GM08714 (cell line): Measurements from ENCODE around the gene PACRG.

Experiments
- H3K4me3 ChIP-seq: fragments of 200-500 bp; sonication (Bioruptor generic); 2 replicates; pipeline ENCODE4 v1.5.1; 2014; ENCODE audit warnings: mild to moderate bottlenecking, low read length, inconsistent platforms
- ZNF274 ChIP-seq: IDR thresholded peaks from 2 replicates; pipeline ENCODE4 v1.6.1; 2012; ENCODE audit warnings: mild to moderate bottlenecking, low read depth, low read length

PACRG gene

GRCh38 chr6:163195721-163196691, 468.2 kb downstream of the PACRG start:
- no peak for TF ChIP-seq ZNF274
- no peak overlapping the region for H3K4me3 ChIP-seq

GRCh38 chr6:163197839-163198238, 470.1 kb downstream of the PACRG start:
- no peak for TF ChIP-seq ZNF274
- no peak overlapping the region for H3K4me3 ChIP-seq

- no peak overlapping the region for H3K4me3 ChIP-seq
- no peak for TF ChIP-seq ZNF274
These were observed 470.6 kb downstream of the PACRG start for GRCh38 chr6:163198396-163198795.

GRCh38 chr6:163199371-163199770, 471.6 kb downstream of the PACRG start:
- no peak for TF ChIP-seq ZNF274
- no peak overlapping the region for H3K4me3 ChIP-seq

- no peak overlapping the region for H3K4me3 ChIP-seq
- TF ChIP-seq ZNF274: no peak
These were observed 472.5 kb downstream of the PACRG start for GRCh38 chr6:163200289-163200688.

- TF ChIP-seq ZNF274: no peak
These were observed 472.9 kb downstream of the PACRG start for GRCh38 chr6:163200694-163201093.

GRCh38 chr6:163201855-163202254, 474.1 kb downstream of the PACRG start:
- TF ChIP-seq ZNF274: no peak

More at GRCh38 chr6:163200694-163201093, 472.9 kb downstream of the PACRG start:
- no peak overlapping the region for H3K4me3 ChIP-seq

GRCh38 chr6:163206196-163206595, 478.4 kb downstream of the PACRG start:
- H3K4me3 ChIP-seq: no peak overlapping the region
- no peak for TF ChIP-seq ZNF274

More at GRCh38 chr6:163201855-163202254, 474.1 kb downstream of the PACRG start:
- H3K4me3 ChIP-seq: no peak overlapping the region

GRCh38 chr6:163207431-163208383, 479.9 kb downstream of the PACRG start:
- TF ChIP-seq ZNF274: no peak
- no peak overlapping the region for H3K4me3 ChIP-seq

- TF ChIP-seq ZNF274: no peak
- no peak overlapping the region for H3K4me3 ChIP-seq
These were observed 481.2 kb downstream of the PACRG start for GRCh38 chr6:163209005-163209404.

GRCh38 chr6:163212123-163212522, 484.3 kb downstream of the PACRG start:
- no peak for TF ChIP-seq ZNF274
- H3K4me3 ChIP-seq: no peak overlapping the region

GRCh38 chr6:163214259-163214658, 486.5 kb downstream of the PACRG start:
- no peak for TF ChIP-seq ZNF274

GRCh38 chr6:163218361-163218894, 490.7 kb downstream of the PACRG start:
- H3K4me3 ChIP-seq: no peak overlapping the region
- no peak for TF ChIP-seq ZNF274

More at GRCh38 chr6:163214259-163214658, 486.5 kb downstream of the PACRG start:
- no peak overlapping the region for H3K4me3 ChIP-seq

- no peak overlapping the region for H3K4me3 ChIP-seq
These were observed 498.5 kb downstream of the PACRG start for GRCh38 chr6:163226181-163226835.

More at GRCh38 chr6:163226181-163226835, 498.5 kb downstream of the PACRG start:
- TF ChIP-seq ZNF274: no peak
